NAMALWA (cell line): ENCODE measurements around the gene CHCHD6.

Source experiments
- DNase-seq: peaks from one replicate; pipeline ENCODE4 v3.0.0-alpha.2; 2015; ENCODE audit warnings: low spot score

CHCHD6 gene

GRCh38 chr3:126959136-126959920, 255.3 kb downstream of the CHCHD6 start:
- DNase-seq: no peak

GRCh38 chr3:126959921-126960603, 256.0 kb downstream of the CHCHD6 start:
- no peak for DNase-seq

GRCh38 chr3:126960604-126960995, 256.6 kb downstream of the CHCHD6 start:
- DNase-seq: no peak

GRCh38 chr3:126961191-126961790, 257.3 kb downstream of the CHCHD6 start:
- peak; percentile 23 for DNase-seq

- no peak for DNase-seq
Observed at GRCh38 chr3:126961791-126962461, 257.9 kb downstream of the CHCHD6 start.

- no peak for DNase-seq
Observed at GRCh38 chr3:126962756-126963155, 258.7 kb downstream of the CHCHD6 start.

- DNase-seq: no peak
Observed at GRCh38 chr3:126963261-126964190, 259.5 kb downstream of the CHCHD6 start.

- DNase-seq: no peak
Observed at GRCh38 chr3:126964261-126964660, 260.2 kb downstream of the CHCHD6 start.

GRCh38 chr3:126964950-126965349, 260.9 kb downstream of the CHCHD6 start:
- DNase-seq: no peak

GRCh38 chr3:126965526-126966080, 261.6 kb downstream of the CHCHD6 start:
- no peak for DNase-seq

- DNase-seq: no peak
Observed at GRCh38 chr3:126967386-126967785, 263.3 kb downstream of the CHCHD6 start.

- DNase-seq: no peak
Observed at GRCh38 chr3:126968391-126969390, 264.7 kb downstream of the CHCHD6 start.

GRCh38 chr3:126969586-126969985, 265.5 kb downstream of the CHCHD6 start:
- no peak for DNase-seq

GRCh38 chr3:126970101-126970500, 266.1 kb downstream of the CHCHD6 start:
- no peak for DNase-seq

GRCh38 chr3:126970921-126971320, 266.9 kb downstream of the CHCHD6 start:
- no peak for DNase-seq

- DNase-seq: no peak
Observed at GRCh38 chr3:126971891-126972351, 267.9 kb downstream of the CHCHD6 start.

- DNase-seq: no peak
Observed at GRCh38 chr3:126972866-126973265, 268.8 kb downstream of the CHCHD6 start.

- no peak for DNase-seq
Observed at GRCh38 chr3:126973814-126974213, 269.8 kb downstream of the CHCHD6 start.

GRCh38 chr3:126974756-126975155, 270.7 kb downstream of the CHCHD6 start:
- no peak for DNase-seq

GRCh38 chr3:126976906-126977305, 272.9 kb downstream of the CHCHD6 start:
- DNase-seq: no peak
